SU-DHL-6 (cell line): ENCODE results near the gene ZDHHC8.

Source experiments
- H2AFZ ChIP-seq: fragments of 200-600 bp; sonication (generic); 2 replicates; pipeline ENCODE4 v1.6.1; 2014; ENCODE audit warnings: low read depth, mild to moderate bottlenecking, moderate library complexity, mixed read lengths, antibody characterized with exemption, low read length; ENCODE audit not compliant: severe bottlenecking
- H3F3A ChIP-seq: fragments of 200-600 bp; shearing (Covaris generic); 2 replicates; pipeline ENCODE4 v1.6.0; 2016; ENCODE audit warnings: antibody characterized with exemption, mild to moderate bottlenecking; ENCODE audit not compliant: insufficient read depth
- H3K27ac ChIP-seq: fragments of 200-600 bp; sonication (generic); 2 replicates; pipeline ENCODE4 v1.5.1; 2016; ENCODE audit warnings: low read depth, mild to moderate bottlenecking, low read length, moderate library complexity, mixed read lengths
- H3K27me3 ChIP-seq: fragments of 200-600 bp; sonication (generic), shearing (Covaris generic); 2 replicates; pipeline ENCODE4 v1.6.0; 2014; ENCODE audit warnings: mild to moderate bottlenecking, low read length
- H3K36me3 ChIP-seq: fragments of 200-600 bp; sonication (generic); 2 replicates; pipeline ENCODE4 v1.6.1; 2014; ENCODE audit warnings: mild to moderate bottlenecking, low read length, mixed read lengths
- H3K4me2 ChIP-seq: fragments of 300-600, 200-600 bp; shearing (Covaris generic), sonication (generic); 2 replicates; pipeline ENCODE4 v1.6.0; 2014; ENCODE audit warnings: low read length, low read depth, mild to moderate bottlenecking; ENCODE audit not compliant: poor library complexity, severe bottlenecking
- H3K4me3 ChIP-seq: fragments of 200-600 bp; sonication (generic); 2 replicates; pipeline ENCODE4 v1.5.1; 2014; ENCODE audit warnings: antibody characterized with exemption, low read length, mild to moderate bottlenecking, mixed read lengths; ENCODE audit not compliant: insufficient read depth, poor library complexity, severe bottlenecking
- H3K79me2 ChIP-seq: fragments of 200-600 bp; sonication (generic); 2 replicates; pipeline ENCODE4 v1.6.1; 2014; ENCODE audit warnings: mild to moderate bottlenecking, low read length, moderate library complexity; ENCODE audit not compliant: insufficient read depth
- H3K9ac ChIP-seq: fragments of 200-600 bp; sonication (generic); 2 replicates; pipeline ENCODE4 v1.7.0; 2014; ENCODE audit warnings: mild to moderate bottlenecking, low read length
- H3K9me2 ChIP-seq: fragments of 200-600 bp; sonication (generic); replicated peaks from 2 replicates; pipeline ENCODE4 v1.6.1; 2014; ENCODE audit warnings: low read length; ENCODE audit not compliant: insufficient read depth
- H3K9me3 ChIP-seq: fragments of 200-600 bp; sonication (generic); 2 replicates; pipeline ENCODE4 v1.6.1; 2014; ENCODE audit warnings: low read length, mixed read lengths; ENCODE audit not compliant: insufficient read depth
- H4K20me1 ChIP-seq: fragments of 200-600 bp; sonication (generic); 2 replicates; pipeline ENCODE4 v1.6.1; 2014; ENCODE audit warnings: low read depth, mild to moderate bottlenecking, antibody characterized with exemption, low read length, moderate library complexity, mixed read lengths
- EZH2phosphoT487 ChIP-seq: fragments of 200-600 bp; sonication (generic), shearing (Covaris generic); conservative IDR thresholded peaks from 2 replicates; pipeline ENCODE4 v1.6.1; 2018; ENCODE audit warnings: mild to moderate bottlenecking, antibody characterized with exemption, low read length, moderate library complexity, mixed read lengths
- TF ChIP-seq, protein P1 (sequence below): fragments of 200-600 bp; sonication (generic); IDR thresholded peaks from one replicate; pipeline ENCODE4 v1.5.1; 2017; ENCODE audit warnings: antibody characterized with exemption, mild to moderate bottlenecking, low read length, moderate library complexity; ENCODE audit not compliant: insufficient read depth, poor library complexity, severe bottlenecking

ZDHHC8 gene

DNA sequence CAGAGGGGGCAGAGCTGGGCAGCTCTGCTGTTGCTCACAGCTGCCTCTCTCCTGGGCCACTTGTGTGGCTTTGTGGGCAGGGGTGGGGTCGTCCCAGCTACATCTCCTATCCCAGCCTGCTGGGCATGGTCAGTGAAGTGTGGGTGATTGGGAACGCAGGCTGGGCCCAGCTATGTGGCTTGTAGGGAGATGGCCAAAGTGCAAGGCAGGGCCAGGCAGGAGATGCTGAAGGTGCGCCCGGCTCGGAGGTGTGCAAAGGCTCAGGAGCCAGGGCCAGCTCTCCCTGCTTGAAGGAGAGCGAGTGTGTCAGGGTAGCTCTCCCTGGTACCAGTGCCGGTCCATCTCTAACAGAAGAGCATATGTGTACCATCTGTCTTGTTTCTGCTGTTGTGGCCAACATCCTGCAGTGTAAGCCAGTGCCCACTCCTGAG, 24.1 kb upstream of the ZDHHC8 start:
- Histone ChIP-seq H3K27ac (no peak overlapping the region), H3K4me3 (no peak overlapping the region), H3K36me3 (no peaks in the 10 kb centered on the region), H3F3A (peaks cover 15% of the 10 kb centered on the region), H3K9me2 (no peaks in the 10 kb centered on the region), H3K27me3 (no peaks in the 10 kb centered on the region), H3K9ac (no peak overlapping the region), H2AFZ (no peak overlapping the region), H3K9me3 (no peaks in the 10 kb centered on the region), H3K4me2 (no peak overlapping the region), H4K20me1 (no peaks in the 10 kb centered on the region), H3K79me2 (no peaks in the 10 kb centered on the region)
- TF ChIP-seq, protein P1, sequence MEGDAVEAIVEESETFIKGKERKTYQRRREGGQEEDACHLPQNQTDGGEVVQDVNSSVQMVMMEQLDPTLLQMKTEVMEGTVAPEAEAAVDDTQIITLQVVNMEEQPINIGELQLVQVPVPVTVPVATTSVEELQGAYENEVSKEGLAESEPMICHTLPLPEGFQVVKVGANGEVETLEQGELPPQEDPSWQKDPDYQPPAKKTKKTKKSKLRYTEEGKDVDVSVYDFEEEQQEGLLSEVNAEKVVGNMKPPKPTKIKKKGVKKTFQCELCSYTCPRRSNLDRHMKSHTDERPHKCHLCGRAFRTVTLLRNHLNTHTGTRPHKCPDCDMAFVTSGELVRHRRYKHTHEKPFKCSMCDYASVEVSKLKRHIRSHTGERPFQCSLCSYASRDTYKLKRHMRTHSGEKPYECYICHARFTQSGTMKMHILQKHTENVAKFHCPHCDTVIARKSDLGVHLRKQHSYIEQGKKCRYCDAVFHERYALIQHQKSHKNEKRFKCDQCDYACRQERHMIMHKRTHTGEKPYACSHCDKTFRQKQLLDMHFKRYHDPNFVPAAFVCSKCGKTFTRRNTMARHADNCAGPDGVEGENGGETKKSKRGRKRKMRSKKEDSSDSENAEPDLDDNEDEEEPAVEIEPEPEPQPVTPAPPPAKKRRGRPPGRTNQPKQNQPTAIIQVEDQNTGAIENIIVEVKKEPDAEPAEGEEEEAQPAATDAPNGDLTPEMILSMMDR = no peak
- no peak for TF ChIP-seq EZH2phosphoT487

DNA sequence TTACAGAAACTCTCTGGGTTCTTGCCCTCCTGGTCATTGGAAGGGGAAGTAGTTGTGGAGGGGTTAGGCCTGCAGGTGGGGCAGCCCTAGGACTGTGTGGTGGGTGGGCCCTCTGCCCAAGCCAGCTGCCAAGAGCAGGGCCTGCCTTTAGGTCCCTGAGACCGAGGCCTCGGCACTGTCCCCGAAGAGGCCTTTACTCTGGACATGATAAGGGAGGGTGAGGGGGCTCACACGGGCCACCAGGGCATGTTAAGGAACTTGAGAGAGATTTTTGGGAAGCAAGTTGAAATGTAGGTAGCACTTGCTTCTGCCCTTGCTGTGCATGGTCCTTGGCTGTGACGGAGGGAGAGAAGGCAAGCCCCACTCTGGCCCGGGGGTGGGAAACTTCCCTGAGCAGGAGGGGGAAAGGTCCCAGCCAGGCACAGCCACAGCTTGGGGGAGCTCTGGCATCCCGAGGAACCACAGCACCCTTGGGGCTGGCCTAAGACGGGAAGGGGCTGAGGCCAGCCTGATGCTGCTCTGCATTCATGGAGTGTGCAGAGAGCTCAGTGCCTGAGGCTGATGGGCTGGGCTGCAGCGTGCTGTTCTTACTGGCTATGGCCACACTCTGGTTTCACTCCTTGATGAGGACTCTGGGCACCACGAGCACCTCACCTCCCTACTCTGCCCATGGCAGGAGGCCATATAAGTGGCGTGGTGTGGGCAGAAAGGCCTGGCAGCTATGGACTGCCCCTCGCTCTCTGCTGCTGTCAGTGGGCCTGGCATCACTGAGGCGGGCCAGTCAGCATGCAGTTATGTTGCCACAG, 23.4 kb upstream of the ZDHHC8 start:
- Histone ChIP-seq H3K36me3 (no peaks in the 10 kb centered on the region), H3K4me3 (no peak overlapping the region), H3K79me2 (no peaks in the 10 kb centered on the region), H3K9me3 (no peaks in the 10 kb centered on the region), H2AFZ (no peak overlapping the region), H3K9ac (no peak overlapping the region), H3K9me2 (no peaks in the 10 kb centered on the region), H3K27ac (no peak overlapping the region), H3F3A (peaks cover 15% of the 10 kb centered on the region), H4K20me1 (no peaks in the 10 kb centered on the region), H3K4me2 (no peak overlapping the region), H3K27me3 (no peaks in the 10 kb centered on the region)
- TF ChIP-seq, protein P1 = no peak
- no peak for TF ChIP-seq EZH2phosphoT487

DNA sequence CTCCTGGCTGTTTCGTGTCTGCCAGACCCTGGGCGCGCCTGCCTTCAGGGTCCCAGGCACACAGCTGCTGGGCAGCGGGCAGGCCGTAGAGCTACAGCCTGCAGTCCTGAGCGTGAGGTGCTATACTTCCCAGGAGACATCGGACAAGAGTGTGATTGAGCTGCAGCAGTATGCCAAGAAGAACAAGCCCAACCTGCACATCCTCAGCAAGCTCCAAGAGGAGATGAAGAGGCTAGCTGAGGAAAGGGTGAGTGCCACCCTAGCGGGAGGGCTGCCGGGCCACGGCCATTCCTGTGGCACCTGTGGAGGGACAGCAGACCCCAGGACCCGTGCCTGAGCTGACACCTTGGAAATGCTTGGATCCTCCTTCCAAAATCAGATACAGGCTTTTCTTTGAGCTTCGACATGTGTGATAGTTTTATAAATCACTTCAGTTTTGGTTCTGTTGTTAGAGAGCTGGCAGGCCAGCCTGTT, 22.8 kb upstream of the ZDHHC8 start:
- no peaks in the 10 kb centered on the region for H3K79me2 ChIP-seq
- no peaks in the 10 kb centered on the region for H3K9me2 ChIP-seq
- peaks cover 15% of the 10 kb centered on the region for H3F3A ChIP-seq
- TF ChIP-seq EZH2phosphoT487 = no peak
- TF ChIP-seq, protein P1 = no peak
- H3K27me3 ChIP-seq = no peaks in the 10 kb centered on the region
- no peak overlapping the region for H3K4me2 ChIP-seq
- H3K9ac ChIP-seq = no peak overlapping the region
- H3K9me3 ChIP-seq = no peaks in the 10 kb centered on the region
- no peak overlapping the region for H3K27ac ChIP-seq
- H4K20me1 ChIP-seq = no peaks in the 10 kb centered on the region
- H3K36me3 ChIP-seq = no peaks in the 10 kb centered on the region
- H2AFZ ChIP-seq = no peak overlapping the region
- H3K4me3 ChIP-seq = no peak overlapping the region
